GM18505 (cell line): ENCODE results near the gene CPM.

Experiments
- ATAC-seq: cut with Tn5 transposase; IDR thresholded peaks from one replicate; pipeline ENCODE4 v1.9.1; 2021; ENCODE audit not compliant: unreplicated experiment
- POLR2A ChIP-seq: IDR thresholded peaks from 4 replicates; pipeline ENCODE4 v1.6.1; 2011; ENCODE audit warnings: borderline replicate concordance; ENCODE audit not compliant: insufficient read depth, insufficient read length; ENCODE audit errors: extremely low read depth

The CPM gene

DNA sequence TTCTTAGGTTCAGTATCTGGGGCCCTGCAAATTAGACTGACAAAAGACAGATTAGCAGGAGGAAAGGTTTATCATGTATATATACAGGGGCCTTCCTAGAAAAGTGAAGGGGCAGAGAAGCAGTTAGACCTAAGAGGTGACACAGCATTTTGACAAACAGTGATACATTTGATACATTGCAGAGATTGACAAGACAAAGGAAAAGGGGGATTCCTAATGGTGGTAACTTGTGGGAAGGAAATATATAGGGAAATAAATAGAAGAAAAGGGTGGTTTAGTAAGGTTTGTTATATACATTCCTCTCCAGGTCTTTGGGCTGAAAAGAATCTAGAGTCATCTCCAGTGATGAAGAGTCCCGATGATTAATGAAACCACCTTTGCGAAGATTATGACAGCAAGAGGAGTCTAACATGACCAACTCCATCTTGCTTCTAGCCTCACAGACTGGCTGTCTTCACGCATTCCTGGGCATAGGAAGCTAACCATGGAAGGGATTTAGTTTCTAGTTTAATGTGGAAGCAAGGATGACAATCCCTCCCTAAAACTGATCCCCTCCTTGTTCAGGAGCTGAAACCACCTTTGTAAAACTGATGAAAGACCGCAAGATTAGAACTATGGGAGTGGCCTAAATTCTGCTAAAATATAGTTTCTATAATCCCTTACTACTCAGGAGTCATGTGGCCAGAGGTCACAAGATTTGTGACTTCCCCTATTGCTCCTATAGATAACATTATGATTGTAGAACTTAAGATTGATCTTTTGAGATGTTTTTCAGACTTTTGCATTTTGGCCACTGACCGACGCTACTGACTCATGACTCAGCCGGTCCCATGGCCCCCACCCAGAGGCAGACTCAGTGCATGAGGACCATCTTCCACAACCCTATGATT is 31.1 kb upstream of the CPM start:
- ATAC-seq: no peak
- TF ChIP-seq POLR2A: no peak

DNA sequence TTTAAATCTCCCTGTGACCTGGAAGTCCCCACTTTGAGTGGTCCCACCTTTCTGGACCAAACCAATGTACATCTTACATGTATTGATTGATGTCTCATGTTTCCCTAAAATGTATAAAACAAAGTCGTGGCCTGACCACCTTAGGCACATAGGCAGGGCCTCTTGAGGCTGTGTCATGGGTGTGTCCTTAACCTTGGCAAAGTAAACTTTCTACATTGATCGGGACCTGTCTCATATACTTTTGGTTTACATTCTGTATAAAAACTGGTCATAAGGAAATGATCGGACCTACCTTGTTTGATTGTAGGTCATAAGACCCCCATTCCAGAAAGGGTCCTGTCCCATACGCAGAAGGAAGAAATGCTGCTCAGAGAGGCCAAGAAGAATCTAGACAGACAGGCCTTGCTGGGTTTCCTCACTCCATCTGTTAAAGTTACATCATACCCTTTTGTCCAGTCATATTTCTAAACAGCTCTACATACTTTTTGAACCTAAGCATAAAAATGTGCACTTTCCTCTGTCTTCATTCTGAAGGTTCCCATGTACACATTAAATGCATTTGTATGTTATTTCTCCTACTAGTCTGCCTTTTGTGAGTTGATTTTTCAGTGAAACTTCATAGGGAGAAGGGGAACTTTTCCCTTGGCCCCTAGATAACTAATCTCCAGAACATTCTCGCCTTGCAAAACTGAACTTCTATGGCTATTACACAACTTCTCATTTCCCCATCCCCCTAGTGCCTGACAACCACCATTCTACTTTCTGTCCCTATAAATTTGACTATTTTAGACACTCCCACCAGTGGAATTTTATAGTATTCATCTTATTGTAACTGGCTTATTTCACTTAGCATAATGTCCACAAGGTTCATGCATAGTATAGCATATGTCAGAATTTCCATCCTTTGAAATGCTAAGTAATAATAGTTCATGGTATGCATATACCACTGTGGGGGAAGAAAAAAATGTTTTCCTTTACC is 30.2 kb upstream of the CPM start:
- no peak for ATAC-seq
- no peak for TF ChIP-seq POLR2A

DNA sequence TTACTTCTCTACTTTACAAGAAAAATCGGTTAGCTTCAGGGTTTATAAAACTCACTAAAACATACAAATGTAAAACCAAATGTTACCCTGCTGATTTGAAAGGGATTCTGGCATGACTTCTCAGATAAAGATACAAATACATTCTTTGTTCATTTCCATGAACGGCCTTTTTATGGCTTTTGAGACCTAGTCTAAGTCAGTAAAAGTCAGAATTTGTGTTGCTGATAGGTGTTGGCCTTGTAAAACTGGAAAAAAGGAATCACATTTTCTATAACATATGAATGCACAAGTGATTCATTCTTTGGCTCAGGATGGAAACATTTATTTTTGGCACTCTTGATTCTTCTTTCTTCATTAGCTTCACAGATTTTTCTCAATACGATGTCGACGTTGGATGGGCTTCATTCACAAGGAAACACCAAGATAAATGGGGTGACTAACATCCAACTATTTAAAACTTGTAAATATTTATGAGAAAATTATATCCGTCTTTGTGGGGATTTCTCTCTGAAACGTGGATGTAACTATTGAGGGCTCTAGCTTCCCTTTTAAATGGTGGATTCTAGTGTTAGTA is 27.0 kb upstream of the CPM start:
- ATAC-seq: no peak
- TF ChIP-seq POLR2A: no peak

DNA sequence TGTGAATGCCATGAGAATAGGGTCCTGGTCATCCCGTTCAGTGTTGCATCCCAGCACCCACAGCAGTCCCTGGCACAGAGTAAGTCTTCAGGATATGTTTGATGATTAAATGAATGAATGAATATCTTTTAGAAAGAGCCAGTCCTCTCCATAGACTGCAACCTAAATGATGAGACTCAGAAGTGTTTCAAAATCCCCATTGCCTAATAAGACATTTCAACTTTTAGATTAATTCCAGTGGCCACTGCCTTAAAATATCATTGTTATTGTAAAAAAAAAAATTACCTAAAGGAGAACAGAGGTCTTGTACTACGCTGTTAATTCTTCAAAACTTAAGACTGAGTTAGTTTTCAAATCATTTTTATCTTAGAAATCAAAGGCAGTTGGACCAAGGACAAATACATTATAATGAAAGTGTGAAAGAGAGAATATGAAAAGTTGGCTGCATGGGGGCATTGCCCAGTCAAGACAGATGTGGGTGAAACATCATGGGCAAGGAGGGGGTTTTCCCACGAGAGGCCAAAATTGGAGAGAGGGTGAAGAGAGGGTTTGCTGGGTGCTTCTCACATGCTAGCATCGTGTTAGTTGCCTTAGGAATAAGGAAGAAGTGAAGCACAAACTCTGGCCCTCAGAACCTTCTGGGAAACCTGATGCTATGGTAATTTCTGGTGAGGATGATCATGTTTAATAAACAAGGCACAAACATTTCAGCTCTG is 26.3 kb upstream of the CPM start:
- ATAC-seq: no peak
- TF ChIP-seq POLR2A: no peak

DNA sequence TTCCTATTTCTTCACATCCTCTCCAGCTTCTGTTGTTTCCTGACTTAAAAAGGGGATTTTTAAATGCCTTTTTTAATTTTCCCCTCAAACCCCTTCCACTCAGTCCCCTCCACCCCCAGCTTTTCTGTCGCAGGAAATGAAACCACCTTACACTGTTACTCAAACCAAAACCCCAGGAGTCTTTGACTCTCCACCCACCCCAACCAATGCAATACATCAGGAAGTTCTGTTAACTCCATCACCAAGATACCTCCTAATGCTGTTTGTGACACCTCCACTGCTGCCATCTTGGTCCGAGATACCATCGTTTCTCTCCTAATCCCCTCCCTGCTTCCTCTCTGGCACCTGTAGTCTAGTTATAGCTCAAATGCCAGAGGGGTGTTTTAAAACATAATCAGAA is 25.4 kb upstream of the CPM start:
- peak; percentile 97 for ATAC-seq
- no peak for TF ChIP-seq POLR2A

DNA sequence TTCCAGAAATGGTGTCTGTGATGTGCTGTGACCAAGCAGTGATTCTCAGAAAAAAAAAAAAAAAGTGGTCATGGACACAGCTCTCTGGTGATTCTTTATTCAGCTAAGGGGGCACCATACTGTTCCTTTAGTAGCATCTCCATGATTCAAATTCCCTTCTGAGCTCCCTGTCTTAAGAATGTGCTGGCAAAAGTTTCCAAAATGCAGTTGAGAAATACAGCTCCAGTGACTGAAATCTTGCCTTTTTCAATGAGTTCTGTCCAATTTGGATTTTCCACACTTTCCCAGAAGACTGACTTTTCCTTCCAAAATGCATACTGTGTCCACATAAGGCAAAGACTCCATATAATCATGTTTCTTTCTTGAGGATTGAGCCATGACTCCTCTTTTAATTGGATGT is 24.3 kb upstream of the CPM start:
- TF ChIP-seq POLR2A: no peak
- ATAC-seq: no peak

DNA sequence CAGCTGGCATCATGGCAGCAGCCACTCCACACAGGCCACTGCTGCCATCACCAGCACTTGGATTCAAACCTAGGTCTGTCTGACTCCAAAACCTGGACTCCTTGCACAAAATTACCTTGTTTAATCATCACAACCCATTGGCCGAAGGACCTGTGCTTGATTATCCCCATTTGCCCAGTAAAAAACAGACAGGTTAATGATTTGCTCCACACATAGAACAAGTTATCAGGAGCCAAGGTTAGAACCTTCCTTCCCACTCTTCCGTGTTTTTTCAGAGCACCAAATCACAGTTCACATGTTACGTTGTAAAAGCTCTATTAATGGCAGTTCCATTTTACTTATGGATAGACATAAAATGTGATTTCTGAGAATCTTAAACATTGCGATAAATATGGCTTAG is 23.5 kb upstream of the CPM start:
- no peak for TF ChIP-seq POLR2A
- no peak for ATAC-seq

DNA sequence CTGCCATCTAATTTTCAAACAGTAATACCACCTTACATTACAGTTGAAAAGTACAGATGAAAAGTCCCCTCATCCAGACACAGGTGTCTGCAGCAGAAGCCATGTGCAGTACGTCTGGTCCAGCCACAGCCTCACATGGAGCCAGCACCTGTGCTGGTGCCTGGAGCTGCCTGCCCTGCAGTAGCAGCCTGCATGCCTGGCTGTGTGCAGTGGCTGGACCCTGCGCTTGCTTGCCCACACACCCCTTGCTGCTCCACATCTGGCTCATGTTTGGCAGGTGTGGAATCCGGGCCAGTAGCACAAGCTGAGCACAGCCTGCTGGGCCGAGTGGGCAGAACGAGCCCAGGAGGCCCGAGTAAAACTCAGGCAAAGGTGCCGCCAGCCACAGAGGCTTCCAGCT is 21.8 kb upstream of the CPM start:
- no peak for TF ChIP-seq POLR2A
- ATAC-seq: no peak

DNA sequence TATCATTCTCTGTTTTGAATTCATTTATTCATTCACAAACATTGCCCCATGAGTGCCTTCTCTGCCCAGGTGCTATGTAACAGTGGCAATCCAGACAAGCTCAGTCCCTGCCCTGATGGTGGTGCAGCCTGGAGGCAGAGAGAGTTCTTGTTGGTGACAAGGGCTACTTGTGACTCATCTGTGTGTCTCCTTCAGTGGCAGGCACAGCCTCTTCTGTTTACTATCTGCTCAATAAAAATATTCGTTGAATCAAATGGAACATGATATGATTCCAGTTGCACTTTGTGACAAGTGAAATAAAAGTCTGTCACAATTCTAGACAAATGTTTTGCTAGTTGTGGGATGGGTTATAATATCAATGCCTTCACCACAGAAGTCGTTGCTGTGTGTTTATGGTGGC is 20.6 kb upstream of the CPM start:
- TF ChIP-seq POLR2A: no peak
- no peak for ATAC-seq

DNA sequence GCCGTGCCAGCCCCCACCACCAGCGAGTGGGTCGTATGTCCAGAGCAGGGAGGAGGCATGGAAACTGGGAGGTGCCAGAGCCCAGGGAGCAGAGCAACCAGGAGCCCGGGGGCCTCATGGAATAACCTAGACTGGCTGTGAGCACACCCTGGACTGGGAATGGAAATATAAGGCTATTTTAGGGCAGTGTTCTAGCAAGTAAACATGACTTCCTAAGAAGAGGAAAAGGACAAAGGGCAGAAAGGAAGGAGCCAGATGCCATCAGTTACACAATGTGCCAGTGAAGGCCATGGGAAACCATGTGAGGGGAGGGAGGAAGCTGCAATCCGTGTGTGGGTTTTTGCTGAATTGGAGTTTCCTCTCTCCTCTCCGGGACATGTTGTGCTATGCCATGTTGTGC is 18.7 kb upstream of the CPM start:
- TF ChIP-seq POLR2A: no peak
- ATAC-seq: no peak

DNA sequence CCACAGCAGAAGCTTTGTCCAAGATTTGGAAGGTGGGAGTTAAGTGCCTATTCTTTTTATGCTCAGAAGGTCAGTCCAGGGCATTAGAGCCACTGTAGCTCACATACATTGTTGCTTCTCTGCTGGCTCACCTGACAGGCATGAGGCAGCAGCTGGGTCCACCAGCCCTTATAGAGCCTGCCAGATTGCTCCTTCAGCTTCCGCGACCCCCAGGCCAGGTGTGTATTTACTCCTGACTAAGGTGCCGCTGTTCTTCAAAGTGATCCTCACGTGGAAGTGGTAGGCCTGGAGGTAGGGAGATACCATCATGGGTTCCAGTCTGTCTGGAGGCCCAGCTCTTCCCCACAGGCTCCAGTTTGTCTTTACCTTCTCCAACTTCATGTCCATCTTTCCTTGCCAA is 17.5 kb upstream of the CPM start:
- no peak for ATAC-seq
- no peak for TF ChIP-seq POLR2A

DNA sequence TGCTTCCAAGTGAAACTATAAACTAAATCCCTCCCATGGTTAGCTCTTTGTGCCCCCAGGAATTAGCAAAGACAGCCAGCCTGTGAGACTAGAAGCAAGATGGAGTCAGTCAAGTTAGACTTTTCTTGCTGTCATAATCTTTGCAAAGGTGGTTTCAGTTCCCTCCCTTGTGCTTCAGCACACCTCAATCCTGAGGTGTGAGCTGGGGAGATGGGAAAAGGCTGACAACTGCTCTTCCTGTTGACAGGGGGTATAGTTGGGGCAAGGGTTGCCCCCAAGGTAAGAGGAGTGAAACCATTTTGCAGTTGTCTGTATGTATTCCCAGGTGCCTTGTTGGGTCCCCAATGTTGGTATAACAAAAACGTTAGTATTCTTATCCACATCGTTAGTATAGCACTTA is 12.3 kb upstream of the CPM start:
- no peak for TF ChIP-seq POLR2A
- no peak for ATAC-seq
